IPS-18c (cell line): Measurements from ENCODE around the gene TEX10.
"Not testable (repeated sequence)": the region's sequence is repeated elsewhere in the genome, so short reads cannot be mapped to it uniquely, and the experiment has no call there.

Experiments used
- H3K4me3 ChIP-seq: 2 replicates; pipeline ENCODE4 v1.7.0; 2013; ENCODE audit warnings: low read depth, mild to moderate bottlenecking, low read length, moderate library complexity; ENCODE audit not compliant: insufficient read depth
- H3K9me3 ChIP-seq: one replicate; pipeline ENCODE4 v1.6.1; 2013; ENCODE audit warnings: mild to moderate bottlenecking, low read length, moderate library complexity; ENCODE audit not compliant: control insufficient read depth, insufficient read depth

Gene TEX10

DNA sequence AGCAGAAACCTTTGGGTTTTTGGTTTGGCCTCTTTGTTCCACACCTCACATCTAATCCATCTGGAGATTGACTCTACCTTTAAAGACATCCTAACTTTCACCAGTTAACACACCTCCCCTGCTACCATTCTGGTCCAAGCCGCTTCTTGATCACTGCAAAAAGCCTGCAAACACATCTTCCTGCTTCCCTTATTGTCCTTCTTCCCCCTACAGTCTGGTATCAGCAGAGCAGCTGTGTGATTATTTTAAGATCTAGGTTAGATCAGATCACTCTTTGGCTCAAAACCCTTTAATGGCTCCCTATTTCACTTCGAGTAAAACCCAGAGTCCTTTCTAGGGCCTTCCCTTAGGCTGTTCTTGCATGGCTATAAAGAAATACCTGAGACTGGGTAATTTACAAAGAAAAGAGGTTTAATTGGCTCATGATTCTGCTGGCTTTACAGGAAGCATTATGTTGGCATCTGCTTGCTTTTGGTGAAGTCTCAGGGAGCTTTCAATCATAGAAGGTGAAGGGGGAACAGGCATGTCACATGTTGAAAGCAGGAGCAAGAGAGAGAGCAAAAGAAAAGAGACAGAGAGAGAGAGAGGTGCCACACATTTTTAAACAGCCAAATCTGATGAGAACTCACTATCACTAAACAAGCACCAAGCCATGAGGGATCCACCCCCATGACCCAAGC is 1.5 kb upstream of the TEX10 start:
- Histone ChIP-seq H3K4me3 (peak overlapping the region; percentile 90; the same call in 1 of the 2 replicates), H3K9me3 (no peaks in the 10 kb centered on the region)

DNA sequence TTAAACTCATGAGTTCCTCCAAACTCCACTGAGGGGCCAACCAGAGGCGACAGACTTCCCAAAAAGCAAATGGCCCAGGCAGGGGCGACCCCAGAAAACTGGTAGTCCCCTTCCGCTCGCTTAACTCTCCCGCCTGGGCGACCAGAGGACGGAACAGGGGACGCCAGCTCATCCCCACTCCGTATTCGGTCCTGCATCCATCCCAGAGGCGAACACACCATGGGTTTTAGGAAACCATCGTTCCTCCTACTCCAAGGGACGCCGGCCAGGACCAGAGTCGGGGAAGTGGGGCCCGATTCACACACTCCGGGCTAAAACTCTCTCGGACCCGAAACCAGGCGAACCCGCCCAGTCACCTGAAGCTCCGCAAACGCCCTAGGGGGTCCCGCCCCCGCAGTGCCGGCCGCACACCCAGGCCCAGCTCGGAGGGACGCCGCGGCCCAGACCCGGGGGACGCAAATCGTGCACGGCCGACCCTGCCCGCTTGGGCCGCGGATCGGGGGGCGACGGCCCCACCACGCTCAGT is 478 bp downstream of the TEX10 start:
- Histone ChIP-seq H3K9me3 (no peaks in the 10 kb centered on the region), H3K4me3 (peak overlapping the region; percentile 90)

DNA sequence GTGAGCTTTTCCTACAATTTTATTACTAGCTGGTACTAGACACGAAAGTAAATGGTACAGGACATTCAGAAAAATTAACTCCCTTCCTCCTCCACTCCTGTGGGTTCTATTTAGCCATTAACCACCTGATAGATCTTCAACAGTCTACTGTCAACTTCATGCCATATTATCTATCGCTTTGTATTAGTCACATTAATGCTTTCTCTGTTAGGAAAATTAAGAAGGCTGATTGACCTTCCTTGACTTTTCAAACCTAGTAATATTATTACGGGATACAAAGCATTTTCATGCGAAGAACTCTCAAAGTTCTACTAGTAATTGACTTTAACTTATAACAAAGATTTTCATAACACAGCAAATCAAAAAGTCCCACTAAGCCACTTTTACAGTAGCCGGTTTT is 1.2 kb downstream of the TEX10 start:
- H3K4me3 ChIP-seq: peak overlapping the region; percentile 90
- H3K9me3 ChIP-seq: no peaks in the 10 kb centered on the region

DNA sequence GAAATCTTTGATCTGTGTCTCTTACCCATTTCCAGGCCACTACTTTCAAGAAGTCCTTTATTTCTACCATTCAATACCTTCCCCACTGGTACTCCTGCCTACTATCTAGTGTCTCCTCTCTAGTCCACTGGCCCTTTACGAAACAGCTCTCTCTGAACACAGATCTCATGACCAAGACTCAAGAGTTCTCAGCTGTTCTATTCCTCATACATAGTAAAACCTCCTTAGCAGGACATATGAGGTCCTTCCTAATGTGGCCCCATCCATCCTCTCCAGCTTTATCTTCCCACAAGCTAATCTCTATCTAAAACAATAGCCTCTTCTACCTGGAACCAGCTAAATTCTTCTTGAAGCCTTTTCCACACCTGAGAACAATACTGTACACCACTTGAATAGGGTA is 2.6 kb downstream of the TEX10 start:
- no peaks in the 10 kb centered on the region for H3K9me3 ChIP-seq
- 0 out of 2 replicates have a peak overlapping the region, but pooled peaks have one; percentile 15 for H3K4me3 ChIP-seq

DNA sequence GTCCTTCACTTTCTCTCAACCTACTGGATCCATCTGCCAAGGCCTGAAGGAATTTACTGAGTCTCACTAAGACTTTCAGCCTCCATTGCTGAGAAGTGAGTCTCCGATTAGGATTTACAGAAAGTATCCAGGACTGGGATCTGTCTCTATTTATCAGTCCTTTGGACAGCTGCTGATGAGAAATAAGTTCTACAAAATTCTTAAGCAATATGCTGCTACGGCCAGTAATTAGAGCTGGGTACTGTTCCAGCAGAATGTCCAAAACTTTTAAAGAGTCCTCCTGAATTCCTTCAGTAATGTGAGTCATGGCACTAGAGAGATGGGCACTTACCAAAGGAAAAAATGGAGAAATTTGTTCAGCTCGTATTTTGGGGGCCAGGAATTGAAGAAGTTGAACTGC is 5.9 kb downstream of the TEX10 start:
- no peaks in the 10 kb centered on the region for H3K9me3 ChIP-seq
- no peak overlapping the region for H3K4me3 ChIP-seq

DNA sequence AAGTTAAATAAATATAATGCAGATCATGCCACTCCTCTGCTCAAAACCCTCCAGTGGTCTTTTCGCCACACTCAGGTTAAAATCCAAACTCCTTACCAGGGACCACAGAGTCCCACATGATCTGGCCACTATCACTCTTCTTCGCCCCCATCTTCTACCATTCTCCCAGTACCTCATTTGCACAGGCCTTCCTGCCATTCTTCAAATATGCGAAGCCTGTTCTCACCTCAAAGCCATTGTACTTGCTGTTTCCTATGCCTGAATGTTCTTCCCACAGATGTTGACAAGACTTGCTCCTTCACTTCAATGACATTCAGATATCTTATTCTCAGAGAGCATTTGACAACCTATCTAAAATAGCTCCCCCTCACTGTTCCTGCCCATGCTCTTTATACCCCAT is 10.9 kb downstream of the TEX10 start:
- H3K4me3 ChIP-seq: no peak overlapping the region
- no peaks in the 10 kb centered on the region for H3K9me3 ChIP-seq

DNA sequence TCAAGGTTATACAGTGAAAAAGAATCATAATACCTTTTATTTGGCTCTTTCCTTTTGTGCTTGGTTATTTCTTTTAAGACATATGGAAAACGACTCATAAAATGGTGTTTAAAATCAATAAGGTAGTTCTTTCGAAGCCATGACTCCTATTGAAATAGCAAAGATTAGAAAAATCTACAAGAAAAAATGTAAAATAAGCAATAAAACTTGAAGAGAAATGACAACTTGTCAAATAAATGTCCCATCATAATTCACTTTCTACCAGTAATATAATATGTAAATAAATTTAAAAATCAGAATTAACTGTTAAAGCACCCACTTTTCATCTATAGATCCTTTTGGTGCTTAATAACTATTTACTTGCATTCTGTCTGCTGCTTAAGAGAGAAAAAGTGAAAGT is 12.5 kb downstream of the TEX10 start:
- no peaks in the 10 kb centered on the region for H3K9me3 ChIP-seq
- H3K4me3 ChIP-seq: no peak overlapping the region

DNA sequence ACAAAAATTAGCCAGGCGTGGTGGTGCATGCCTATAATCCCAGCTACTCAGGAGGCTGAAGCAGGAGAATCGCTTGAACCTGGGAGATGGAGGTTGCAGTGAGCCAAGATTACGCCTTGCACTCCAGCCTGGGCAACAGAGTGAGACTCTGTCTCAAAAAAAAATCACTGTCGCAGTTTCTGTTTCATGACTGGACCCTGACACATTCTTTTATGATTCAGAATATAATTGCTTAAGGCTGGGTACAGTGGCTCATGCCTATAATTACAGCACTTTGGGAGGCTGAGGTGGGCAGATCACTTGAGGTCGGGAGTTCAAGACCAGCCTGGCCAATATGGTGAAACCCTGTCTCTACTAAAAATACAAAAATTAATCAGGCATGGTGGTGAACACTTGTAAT is 14.0 kb downstream of the TEX10 start:
- not testable (repeated sequence) for H3K4me3 ChIP-seq, H3K9me3 ChIP-seq

DNA sequence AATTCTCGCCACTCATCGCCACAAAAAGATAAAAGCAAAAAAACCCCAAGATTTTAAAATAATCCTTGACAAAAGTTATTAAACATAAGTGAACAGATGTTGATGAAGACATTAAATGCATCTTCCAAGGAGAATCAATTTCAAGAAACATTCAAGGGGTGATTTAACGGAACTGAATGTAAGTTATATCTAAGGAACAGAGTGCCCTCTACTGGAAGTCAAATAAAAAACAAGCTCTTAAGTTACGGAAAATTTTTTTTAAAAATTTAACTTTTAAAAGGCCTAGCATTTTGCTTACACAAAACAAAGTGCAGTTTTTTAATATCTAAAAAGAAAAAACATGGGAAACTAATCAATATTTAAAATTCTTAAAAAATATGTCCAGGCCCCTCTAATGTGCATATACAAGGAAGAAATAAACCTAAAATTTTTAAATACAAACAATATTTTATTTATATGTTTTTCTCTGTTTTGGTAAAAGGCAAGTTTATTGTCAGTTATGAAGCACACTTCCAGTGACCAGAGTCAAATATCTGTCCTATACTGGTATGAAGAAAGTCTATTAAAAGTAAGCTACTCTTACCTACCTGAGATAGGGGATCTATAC is 28.0 kb downstream of the TEX10 start:
- Histone ChIP-seq H3K4me3 (no peak overlapping the region), H3K9me3 (no peaks in the 10 kb centered on the region)

DNA sequence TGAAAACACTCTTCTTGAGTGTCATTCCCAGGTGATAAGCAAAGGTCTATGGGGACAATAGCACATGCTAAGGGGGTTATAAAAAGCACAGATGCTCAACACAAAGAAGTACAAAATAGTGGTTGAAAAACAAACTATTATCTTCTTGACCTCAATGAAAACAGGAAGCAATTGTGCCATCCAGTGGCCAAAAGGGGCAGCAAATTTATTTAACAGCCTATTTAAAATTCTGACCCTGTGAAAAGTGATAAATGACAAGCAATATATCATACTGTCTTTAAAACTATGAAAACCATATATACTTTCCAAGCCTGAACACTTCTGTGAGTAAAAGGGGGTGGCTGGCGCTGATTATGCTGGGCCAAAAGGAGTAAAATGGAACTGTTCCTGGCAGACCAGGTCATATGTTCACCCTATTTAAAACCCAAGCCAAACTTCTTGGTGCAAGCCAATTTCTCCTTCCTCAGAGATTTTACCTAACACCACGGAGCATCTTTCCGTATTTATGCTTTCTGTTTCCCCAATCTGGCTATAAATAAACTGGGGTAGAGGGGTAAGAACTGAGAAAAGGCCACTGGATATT is 29.7 kb downstream of the TEX10 start:
- Histone ChIP-seq H3K4me3 (no peak overlapping the region), H3K9me3 (no peaks in the 10 kb centered on the region)

DNA sequence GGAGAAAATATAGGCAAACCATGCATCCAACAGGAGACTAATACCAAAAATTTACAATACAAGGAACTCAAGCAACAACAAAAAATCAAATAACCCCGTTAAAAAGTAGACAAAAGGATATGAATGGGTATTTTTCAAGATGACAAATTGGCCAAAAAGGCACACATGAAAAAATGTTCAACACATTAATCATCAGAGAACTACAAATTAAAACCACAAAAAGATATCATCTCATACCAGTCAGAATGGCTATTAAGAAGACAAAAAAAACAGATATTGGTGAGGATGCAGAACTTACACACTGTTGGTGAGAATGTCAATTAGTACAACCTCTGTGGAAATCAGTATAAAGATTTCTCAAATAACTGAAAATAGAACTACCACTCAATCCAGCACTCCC is 35.0 kb downstream of the TEX10 start:
- Histone ChIP-seq H3K4me3 (no peak overlapping the region), H3K9me3 (peaks cover 2% of the 10 kb centered on the region)

DNA sequence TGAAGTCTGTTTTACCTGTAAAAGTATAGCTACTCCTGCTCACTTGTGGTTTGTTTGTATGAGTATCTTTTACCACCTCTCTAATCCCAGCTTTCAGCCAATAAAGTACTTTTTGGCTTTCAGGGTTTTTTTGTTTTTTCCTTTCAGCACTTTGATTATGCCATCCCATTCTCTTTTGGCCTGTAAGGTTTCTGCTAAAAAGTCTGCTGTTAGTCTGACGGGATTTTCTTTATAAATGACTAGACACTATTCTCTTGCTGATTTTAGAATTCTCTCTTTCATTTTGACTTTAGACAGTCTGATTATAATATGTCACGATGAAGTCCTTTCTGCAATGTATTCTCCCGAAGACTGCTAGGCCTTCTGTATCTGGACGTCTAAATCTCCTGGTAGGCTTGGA is 37.2 kb downstream of the TEX10 start:
- no peak overlapping the region for H3K4me3 ChIP-seq
- H3K9me3 ChIP-seq: peaks cover 2% of the 10 kb centered on the region

DNA sequence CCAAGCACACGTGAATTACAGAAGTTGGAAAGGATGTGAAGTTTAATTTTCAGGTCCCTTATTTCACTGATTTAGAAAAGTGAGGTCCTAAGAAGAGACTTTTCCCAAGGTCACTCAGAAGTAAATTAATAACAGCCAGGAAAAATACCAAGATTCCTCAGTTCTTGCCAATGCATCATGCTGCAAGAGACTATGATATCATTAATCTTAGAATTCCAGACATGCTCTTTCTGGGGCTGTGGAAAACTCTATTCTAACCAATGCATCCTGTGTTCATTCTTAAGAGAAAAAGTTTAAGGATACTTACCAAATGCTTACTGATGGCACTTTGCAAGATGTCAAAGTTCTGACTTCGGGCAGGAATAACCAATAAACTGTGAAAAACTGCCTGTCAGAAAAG is 42.8 kb downstream of the TEX10 start:
- Histone ChIP-seq H3K9me3 (peaks cover 2% of the 10 kb centered on the region), H3K4me3 (no peak overlapping the region)

DNA sequence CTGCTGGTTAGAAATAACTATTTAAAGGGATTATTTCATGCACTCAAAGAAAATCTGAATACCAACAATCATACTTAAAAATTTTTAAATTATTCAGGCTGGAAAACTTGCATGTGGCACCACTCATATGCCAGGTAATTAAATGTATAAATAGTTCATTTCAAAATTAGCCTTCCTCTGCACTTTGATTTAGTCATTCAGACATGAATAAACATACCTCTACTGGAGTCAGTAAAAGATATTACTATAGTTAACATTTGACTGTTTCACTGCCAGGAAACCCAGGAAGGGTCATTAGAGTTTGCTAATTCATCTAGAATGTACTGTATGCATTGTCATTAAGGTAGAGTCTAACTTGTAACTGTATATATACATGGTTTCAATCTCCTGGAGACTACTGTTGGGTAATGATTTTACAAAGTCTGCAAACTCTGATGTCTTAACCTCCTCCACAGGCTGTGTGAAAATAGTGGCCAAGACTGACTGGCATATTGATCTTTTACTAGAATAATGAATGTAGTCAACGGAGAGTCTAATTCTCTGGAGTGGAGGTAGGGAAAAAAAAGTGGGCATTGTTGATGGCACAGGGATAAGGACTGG is 43.7 kb downstream of the TEX10 start:
- Histone ChIP-seq H3K4me3 (no peak overlapping the region), H3K9me3 (peaks cover 2% of the 10 kb centered on the region)

DNA sequence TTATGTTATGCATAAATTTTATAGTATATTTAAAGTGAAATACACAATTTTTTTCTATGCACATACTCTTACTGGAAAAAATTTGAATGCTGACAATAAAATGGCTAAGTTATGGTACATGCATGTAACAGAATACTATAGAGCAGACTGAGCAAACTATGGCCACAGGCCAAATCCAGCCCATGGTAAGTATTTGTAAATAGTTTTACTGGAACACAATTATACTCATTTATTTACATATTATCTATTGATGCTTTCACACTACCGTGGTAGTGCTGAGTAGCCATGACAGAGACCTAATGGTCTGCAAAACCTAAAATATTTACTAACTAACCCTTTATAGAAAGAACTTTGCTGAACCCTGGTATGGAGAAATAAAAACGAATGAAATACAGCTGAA is 45.7 kb downstream of the TEX10 start:
- Histone ChIP-seq H3K4me3 (no peak overlapping the region), H3K9me3 (no peaks in the 10 kb centered on the region)

DNA sequence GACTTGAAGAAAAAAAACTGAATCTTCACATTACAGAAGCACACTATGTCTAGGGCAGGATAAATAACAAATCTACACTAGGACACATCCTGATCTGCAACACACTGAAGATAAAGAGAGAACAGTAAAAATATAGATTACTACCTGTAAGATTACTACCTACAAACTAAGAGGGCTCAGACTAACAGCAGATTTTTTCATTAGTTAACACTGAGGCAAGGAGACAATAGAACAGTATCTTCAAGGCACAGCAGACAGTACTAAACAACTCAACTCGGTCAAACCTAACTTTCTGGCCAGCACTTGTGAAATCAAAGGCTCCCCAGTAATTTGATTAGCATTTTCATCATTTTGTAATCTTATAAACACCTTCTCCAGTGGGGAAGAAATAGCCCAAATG is 46.5 kb downstream of the TEX10 start:
- Histone ChIP-seq H3K4me3 (no peak overlapping the region), H3K9me3 (no peaks in the 10 kb centered on the region)

DNA sequence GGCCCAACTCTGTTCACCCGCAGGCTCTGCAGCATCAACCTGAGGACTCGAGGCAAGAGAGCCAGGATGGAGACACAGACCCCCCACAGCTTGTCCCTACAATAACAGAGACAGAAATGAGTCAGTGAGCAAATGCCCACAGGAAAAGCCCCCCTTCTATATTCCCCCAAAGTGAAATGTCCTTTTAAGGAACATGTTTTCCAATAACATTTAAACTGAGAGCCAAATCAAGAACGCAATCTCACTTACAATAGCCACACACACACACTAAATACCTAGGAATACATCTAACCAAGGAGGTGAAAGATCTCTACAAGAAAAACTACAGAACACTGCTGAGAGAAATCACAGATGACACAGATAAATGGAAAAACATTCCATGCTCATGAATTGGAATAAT is 49.0 kb downstream of the TEX10 start:
- Histone ChIP-seq H3K9me3 (no peaks in the 10 kb centered on the region), H3K4me3 (no peak overlapping the region)

DNA sequence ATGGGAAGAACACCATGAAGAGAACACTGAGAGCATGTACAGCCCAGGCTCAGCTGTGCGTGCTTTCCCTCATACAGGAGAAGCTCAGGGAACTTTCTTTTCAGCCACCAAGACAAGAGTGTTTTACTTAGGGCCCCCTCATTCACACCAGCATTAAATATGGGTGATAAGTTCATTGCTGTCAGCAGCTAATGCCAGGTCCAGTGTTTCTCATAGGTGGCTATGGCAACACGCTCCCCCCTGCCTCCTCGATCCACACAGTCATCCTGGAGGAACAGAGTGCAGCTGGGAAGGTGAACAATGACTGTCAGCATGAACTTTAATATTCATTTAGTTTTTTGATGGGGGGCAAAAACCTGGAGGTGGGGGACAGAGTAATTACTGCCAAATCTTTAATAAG is 54.4 kb downstream of the TEX10 start:
- H3K9me3 ChIP-seq: no peaks in the 10 kb centered on the region
- no peak overlapping the region for H3K4me3 ChIP-seq
